Measurements from ENCODE around the gene BAIAP2.

- no peak for TF ChIP-seq CEBPB (IDR thresholded peaks at IDR 0.05)
- TF ChIP-seq EP300 (IDR thresholded peaks at IDR 0.05; ENCODE audit: borderline replicate concordance): no peak
These were observed 13.9 kb downstream of the BAIAP2 start for GRCh38 chr17:81048827-81049371.

Data from Ishikawa (cell line).